ENCODE data around the gene CRK. TPM values are rescaled to one million over a fixed set of nuclear protein-coding genes. Genes with fewer than 3 reads are reported as not detected.
"Not testable (repeated sequence)": the region's sequence is repeated elsewhere in the genome, so short reads cannot be mapped to it uniquely, and the experiment has no call there.

CRK gene
- polyA plus RNA-seq, 3 donors: 65.2 to 69.7 (median 69.4) TPM

GRCh38 chr17:1435326-1435725, 20.7 kb downstream of the CRK start:
- no peak for DNase-seq (ENCODE audit: low read depth in 3 of 3, low spot score in 2 of 3)

DNA sequence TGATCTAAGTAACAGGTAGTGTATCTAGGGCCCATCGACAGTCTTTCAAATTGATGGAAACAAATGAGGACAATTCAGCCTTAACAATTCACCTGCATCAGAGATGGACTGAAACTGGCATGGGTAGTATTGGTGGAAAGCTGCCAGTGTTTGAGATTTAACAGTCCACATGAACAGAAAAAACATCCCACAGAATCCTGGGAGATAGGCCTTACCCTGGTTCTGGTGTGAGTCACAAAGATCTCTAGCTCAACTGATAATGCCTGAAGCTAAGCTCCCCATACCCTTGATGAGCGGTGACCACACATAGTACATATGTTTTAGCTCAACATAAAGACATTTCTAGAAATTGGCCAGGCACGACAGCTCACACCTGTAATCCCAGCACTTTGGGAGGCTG, 21.9 kb downstream of the CRK start:
- no peak for DNase-seq (ENCODE audit: low read depth in 3 of 3, low spot score in 2 of 3)

- no peak for DNase-seq (ENCODE audit: low read depth in 3 of 3, low spot score in 2 of 3)
Observed at GRCh38 chr17:1431631-1432104, 24.4 kb downstream of the CRK start.

DNA sequence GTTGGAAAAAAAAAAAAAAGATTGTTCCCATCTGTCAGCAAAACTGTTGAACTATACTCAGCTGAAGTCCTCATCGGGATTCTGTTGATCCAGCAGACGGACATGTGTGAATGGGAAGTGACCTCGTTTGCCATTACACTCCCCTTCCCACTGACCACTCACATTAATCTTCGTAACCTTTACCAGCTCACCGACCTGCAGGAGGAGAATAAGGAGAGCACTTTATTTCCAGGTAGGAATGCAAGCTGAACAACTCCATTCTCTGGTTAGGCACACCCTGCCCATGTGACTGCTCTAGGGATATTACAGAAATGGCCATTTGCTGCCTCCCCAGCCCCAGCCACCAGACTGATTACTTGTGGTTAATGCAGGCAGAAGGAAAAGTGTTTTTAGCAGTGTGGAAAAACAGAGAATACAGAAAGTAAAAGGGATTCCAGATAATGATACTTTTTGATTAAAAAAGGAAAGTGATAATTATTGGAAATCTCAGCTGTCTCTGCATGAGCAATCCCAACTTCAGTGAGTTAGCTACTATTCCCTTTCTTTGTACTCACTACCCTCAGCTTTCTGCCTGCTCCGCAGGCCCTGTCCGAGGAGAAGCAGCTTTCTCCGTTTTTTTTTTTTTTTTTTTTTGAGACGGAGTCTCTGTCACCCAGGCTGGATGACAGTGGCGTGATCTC, 32.4 kb downstream of the CRK start:
- no peak for DNase-seq (ENCODE audit: low read depth in 3 of 3, low spot score in 2 of 3)

- DNase-seq (ENCODE audit: low read depth in 3 of 3, low spot score in 2 of 3): peak in 1 of 3 donors; percentile 63
Observed at GRCh38 chr17:1422885-1423284, 33.1 kb downstream of the CRK start.

DNA sequence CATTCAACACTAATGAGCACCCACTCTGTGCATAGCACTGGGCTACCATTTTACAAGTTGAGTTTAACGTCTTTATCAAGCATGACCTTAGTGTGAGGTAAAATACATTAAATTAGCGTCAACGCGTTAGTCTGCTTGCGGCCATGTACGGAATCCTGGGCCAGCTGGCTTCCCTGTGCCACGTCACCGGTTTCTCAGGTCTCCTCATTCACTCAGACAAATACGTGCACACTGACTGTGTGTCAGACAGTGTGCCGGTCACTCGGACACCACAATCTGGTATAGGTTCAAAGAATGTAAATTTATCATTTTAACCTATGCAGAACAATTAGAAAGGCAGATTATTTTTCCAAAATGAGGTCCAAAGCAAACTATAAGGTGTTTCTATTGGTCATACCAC, 34.6 kb downstream of the CRK start:
- DNase-seq (ENCODE audit: low read depth in 3 of 3, low spot score in 2 of 3): no peak

DNA sequence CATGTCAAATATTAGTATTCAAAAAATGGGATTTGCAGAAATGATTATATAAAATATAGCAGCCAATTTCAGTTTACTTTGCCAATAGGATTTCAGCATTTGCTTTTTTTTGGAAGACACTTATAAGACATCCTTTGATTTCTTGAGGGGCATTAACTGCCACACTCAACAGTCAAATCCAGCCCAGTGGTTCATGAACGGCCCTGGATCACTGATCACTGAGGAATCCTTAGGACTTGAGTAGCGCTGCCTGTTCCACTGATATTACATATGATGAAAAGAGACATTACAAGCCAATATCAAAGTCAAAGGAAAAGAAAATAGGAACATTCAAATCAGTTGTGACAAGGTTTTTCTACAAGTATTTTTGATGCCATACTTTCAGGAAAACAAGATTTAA, 35.1 kb downstream of the CRK start:
- DNase-seq (ENCODE audit: low read depth in 3 of 3, low spot score in 2 of 3): no peak

GRCh38 chr17:1420163-1420562, 35.9 kb downstream of the CRK start:
- no peak for DNase-seq (ENCODE audit: low read depth in 3 of 3, low spot score in 2 of 3)

- DNase-seq (ENCODE audit: low read depth in 3 of 3, low spot score in 2 of 3): not testable (repeated sequence)
Observed at GRCh38 chr17:1418476-1418875, 37.6 kb downstream of the CRK start.

DNA sequence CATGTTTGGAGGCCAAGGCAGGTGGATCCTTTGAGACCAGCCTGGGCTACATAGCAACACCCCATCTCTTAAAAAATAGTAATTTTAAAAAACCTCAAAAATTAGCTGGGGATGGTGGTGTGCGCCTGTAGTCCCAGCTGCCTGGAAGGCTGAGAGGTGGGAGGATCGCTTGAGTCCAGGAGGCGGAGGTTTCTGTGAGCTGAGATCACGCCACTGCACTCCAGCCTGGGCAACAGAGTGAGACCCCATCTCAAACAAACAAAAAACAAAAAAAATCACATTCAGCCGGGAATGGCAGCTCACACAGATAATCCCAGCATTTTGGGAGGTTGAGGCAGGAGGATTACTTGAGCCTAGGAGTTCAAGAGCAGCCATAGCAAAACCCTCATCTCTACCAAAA, 39.6 kb downstream of the CRK start:
- no peak for DNase-seq (ENCODE audit: low read depth in 3 of 3, low spot score in 2 of 3)

GRCh38 chr17:1414634-1415033, 41.4 kb downstream of the CRK start:
- DNase-seq (ENCODE audit: low read depth in 3 of 3, low spot score in 2 of 3): no peak

- DNase-seq (ENCODE audit: low read depth in 3 of 3, low spot score in 2 of 3): no peak
Observed at GRCh38 chr17:1414001-1414574, 41.9 kb downstream of the CRK start.

DNA sequence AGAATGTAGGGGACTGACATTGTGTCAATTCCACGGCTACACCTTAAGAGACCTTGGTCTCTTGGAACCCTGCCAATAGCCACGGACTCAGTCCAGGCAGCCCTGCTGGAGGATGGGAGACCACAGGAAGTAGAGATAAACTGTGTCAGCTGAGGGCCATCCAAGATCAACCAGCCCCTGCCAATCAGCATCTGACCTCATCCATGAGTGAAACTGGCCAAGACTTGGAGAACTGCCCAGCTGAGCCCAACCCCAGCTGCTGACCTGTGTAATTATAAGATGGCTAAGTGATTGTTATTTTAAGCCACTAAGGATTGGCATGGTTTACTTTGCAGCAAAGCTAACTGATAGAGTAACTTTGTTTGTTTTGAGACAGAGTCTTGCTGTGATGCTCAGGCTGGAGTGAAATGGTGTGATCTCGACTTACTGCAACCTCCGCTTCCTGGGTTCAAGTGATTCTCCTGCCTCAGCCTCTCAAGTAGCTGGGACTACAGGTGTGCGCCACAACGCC, 42.7 kb downstream of the CRK start:
- no peak for DNase-seq (ENCODE audit: low read depth in 3 of 3, low spot score in 2 of 3)

GRCh38 chr17:1412185-1413110, 43.6 kb downstream of the CRK start:
- DNase-seq (ENCODE audit: low read depth in 3 of 3, low spot score in 2 of 3): no peak

DNA sequence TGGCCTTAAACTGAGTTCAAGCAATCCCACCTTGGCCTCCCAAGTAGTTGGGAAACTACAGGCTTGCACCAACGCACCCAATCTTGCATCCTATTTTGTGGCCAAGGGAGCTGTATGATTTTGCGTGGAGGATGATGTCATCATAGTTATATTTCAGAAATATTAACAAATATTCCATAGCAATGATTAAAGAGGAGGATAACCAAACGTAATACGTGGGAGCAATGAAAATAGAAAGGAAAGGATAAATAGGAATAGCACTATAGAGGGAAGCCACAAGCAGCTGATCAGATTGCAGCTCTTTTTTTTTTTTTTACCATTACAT, 53.8 kb downstream of the CRK start:
- DNase-seq (ENCODE audit: low read depth in 3 of 3, low spot score in 2 of 3): no peak

DNA sequence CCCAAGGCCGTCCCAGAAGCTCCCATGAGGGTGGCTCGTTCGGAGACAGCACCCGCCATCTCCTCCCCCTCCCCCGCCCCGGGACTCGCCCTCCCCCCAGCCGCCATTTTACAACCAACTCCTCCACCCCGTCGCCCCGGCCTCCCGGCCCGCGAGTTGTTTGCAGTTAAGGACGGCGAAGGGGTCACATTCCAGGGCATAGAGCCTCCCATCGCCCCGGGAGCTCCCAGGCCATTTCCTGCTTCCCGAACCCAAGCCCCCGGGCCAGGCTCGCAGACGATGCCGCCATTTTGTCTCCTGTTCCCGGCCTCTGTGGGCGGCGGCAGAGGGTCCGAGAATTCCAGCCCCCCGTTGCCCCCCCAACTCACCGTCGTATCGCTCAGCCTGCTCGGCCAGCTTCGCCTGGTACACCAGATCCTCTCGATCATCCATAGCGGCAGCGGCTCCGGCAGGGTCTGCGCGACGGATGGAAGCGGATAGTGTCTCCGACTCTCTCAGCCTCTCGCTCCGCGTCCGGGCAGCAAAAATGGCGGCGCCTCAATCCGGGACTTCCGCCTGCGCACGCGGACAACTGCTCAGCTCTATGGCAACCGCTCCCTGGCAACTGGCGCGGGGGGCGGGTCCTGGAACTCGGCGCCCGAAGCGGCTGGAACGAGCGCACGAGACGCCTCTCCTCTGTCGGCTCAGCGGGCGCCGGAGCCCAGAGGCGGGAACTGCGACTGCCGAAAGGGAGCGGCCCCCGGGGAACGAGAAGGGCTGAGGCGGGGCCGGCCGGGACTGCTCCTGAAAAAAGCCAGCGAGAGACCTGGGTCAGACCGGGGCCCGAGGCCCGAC, 56.1 kb downstream of the CRK start, which contains the start of gene YWHAE:
Gene YWHAE (minus strand): TSS at position 544 of the 834 bp plus-strand sequence. CDS start 112 bp downstream, at position 432.
- DNase-seq (ENCODE audit: low read depth in 3 of 3, low spot score in 2 of 3): peak; percentile 89 to 92 (median 92)

DNA sequence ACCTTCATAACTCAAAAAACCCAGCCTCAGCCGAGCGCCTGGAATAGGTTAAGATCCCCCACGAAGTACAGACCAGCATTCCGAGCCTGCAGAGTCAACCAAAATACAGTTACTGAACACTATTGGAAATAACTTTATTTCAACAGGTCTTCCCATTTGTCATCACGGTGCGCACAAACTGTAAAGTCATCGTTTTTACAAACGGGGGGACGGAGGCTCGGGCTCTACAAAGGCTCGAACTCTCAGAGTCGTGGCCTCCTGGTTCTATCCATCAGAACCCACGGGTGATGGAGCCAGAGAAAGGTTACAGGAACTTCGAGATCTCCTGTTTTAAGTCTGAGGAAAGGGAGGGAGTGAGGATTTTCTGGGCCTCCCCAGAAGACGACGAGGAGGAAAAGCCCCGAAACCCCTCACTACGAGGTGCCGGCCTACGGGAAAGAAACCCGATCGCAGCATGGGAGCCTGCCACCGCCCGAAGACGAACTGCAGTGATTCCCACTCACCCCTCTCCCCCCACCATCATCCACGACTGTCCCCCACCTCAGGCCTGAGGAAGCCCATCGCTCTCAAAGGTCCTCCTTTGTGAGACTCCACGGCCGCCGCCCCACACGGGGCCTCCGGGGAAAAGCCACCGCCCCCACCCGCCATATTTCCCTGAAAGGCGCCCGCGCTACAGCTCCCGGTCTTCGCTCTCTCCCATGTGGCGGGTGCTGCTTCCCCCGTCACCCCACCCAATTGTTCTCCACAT, 56.9 kb downstream of the CRK start:
- no peak for DNase-seq (ENCODE audit: low read depth in 3 of 3, low spot score in 2 of 3)

GRCh38 chr17:1398028-1398427, 58.0 kb downstream of the CRK start:
- DNase-seq (ENCODE audit: low read depth in 3 of 3, low spot score in 2 of 3): no peak

DNA sequence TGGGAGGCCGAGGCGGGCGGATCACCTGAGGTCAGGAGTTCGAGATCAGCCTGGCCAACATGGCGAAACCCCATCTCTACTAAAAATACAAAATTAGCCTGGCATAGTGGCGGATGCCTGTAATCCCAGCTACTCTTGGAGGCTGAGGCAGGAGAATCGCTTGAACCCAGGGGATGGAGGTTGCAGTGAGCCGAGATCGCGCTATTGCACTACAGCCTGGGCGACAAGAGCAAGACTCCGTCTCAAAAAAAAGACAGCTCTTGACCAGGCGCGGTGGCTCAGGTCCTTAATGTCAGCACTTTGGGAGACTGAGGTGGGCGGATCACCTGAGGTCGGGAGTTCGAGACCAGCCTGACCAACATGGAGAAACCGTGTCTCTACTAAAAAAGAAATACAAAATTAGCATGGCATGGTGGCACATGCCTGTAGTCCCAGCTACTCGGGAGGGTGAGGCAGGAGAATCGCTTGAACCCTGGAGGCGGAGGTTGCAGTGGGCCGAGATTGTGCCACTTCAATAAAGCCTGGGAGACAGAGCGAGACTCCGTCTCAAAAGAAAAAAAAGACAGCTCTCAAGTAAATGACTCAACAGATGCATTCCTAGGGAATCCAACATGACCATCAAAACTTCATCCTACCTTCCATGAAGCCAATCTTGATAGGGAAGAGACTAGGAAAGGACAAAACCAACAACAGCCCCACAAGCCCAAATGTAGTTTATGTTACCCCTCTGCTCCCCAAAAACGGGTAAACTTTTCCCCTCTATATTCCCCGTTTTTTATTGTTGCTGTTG, 60.0 kb downstream of the CRK start:
- DNase-seq (ENCODE audit: low read depth in 3 of 3, low spot score in 2 of 3): not testable (repeated sequence)

All from right renal cortex interstitium (tissue), 3 donors.